GM12872 (cell line): ENCODE results near the gene GLIS2.

Experiments
- CTCF ChIP-seq: IDR thresholded peaks from 3 replicates; pipeline ENCODE4 v1.5.1; 2011; ENCODE audit warnings: low read depth, mild to moderate bottlenecking, low read length, moderate library complexity; ENCODE audit not compliant: insufficient read depth

The GLIS2 gene

GRCh38 chr16:4388271-4389021 lies 72.6 kb downstream of the GLIS2 start:
- no peak for TF ChIP-seq CTCF
